GM12891 (cell line): Measurements from ENCODE around the gene DDX56.

ENCODE experiments used
- DNase-seq: peaks from one replicate; pipeline ENCODE4 v3.0.0; 2011; ENCODE audit warnings: low spot score; ENCODE audit not compliant: insufficient read length
- FAIRE-seq: peaks from 2 replicates; lab custom pipeline; 2011; peaks lifted over from hg19 to GRCh38; lab: Jason Lieb, UNC
- PAX5 ChIP-seq: IDR thresholded peaks from 2 replicates; pipeline ENCODE4 v1.6.1; 2011; ENCODE audit warnings: low read length, moderate library complexity, mild to moderate bottlenecking; ENCODE audit not compliant: insufficient read depth, severe bottlenecking
- POLR2A ChIP-seq: IDR thresholded peaks from 2 replicates; pipeline ENCODE4 v1.6.1; 2011; ENCODE audit warnings: low read depth, low read length, control low read depth
- POLR2AphosphoS5 ChIP-seq: IDR thresholded peaks from 2 replicates; pipeline ENCODE4 v1.6.1; 2011; ENCODE audit warnings: low read depth, low read length, control low read depth
- POU2F2 ChIP-seq: IDR thresholded peaks from 2 replicates; pipeline ENCODE4 v1.6.1; 2011; ENCODE audit warnings: low read depth, mild to moderate bottlenecking, control low read depth, low read length, moderate library complexity
- SPI1 ChIP-seq: IDR thresholded peaks from 2 replicates; pipeline ENCODE4 v1.6.1; 2011; ENCODE audit warnings: low read depth, low read length, control low read depth
- TAF1 ChIP-seq: IDR thresholded peaks from 2 replicates; pipeline ENCODE4 v1.6.1; 2011; ENCODE audit warnings: low read depth, low read length, control low read depth

Gene DDX56

GRCh38 chr7:44615793-44616192 lies 42.1 kb upstream of the DDX56 start:
- TF ChIP-seq POLR2AphosphoS5 (no peak), SPI1 (no peak), POLR2A (no peak), POU2F2 (no peak), PAX5 (no peak), TAF1 (no peak)
- no peak for FAIRE-seq

GRCh38 chr7:44615149-44615611 lies 41.5 kb upstream of the DDX56 start:
- TF ChIP-seq POLR2AphosphoS5 (no peak), SPI1 (peak; percentile 53)
- FAIRE-seq = peak; percentile 80
- DNase-seq = no peak

More at GRCh38 chr7:44615793-44616192, 42.1 kb upstream of the DDX56 start:
- no peak for DNase-seq

- DNase-seq = no peak
- TF ChIP-seq POU2F2 (no peak), POLR2AphosphoS5 (no peak), TAF1 (no peak), PAX5 (no peak), POLR2A (no peak), SPI1 (no peak)
- FAIRE-seq = no peak
Observed at GRCh38 chr7:44609829-44610228, 36.1 kb upstream of the DDX56 start.

- no peak for TF ChIP-seq POU2F2
- TF ChIP-seq PAX5 = no peak
- no peak for TF ChIP-seq POLR2AphosphoS5
- no peak for TF ChIP-seq POLR2A
- TF ChIP-seq SPI1 = no peak
- no peak for TF ChIP-seq TAF1
- no peak for FAIRE-seq
- DNase-seq = no peak
Observed at GRCh38 chr7:44608916-44609648, 35.4 kb upstream of the DDX56 start.

GRCh38 chr7:44607141-44608068 lies 33.7 kb upstream of the DDX56 start:
- TF ChIP-seq POU2F2 (no peak), POLR2A (no peak), POLR2AphosphoS5 (no peak), TAF1 (no peak), PAX5 (no peak), SPI1 (no peak)
- no peak for FAIRE-seq
- no peak for DNase-seq

GRCh38 chr7:44606341-44607140 lies 32.8 kb upstream of the DDX56 start, which contains the start of gene OGDH:
TSS of gene OGDH (plus strand) at chr7:44606627. CDS start at chr7:44624344, 17,717 bp downstream.
- peak; percentile 97 for FAIRE-seq
- DNase-seq = peak; percentile 94
- TF ChIP-seq POLR2AphosphoS5 (peak; percentile 82), SPI1 (no peak), PAX5 (no peak), POU2F2 (peak; percentile 80), TAF1 (peak; percentile 77), POLR2A (peak; percentile 83)

GRCh38 chr7:44604941-44605340 lies 31.2 kb upstream of the DDX56 start:
- no peak for FAIRE-seq
- DNase-seq = no peak
- TF ChIP-seq POLR2AphosphoS5 (no peak), SPI1 (no peak), TAF1 (no peak), PAX5 (no peak), POLR2A (no peak), POU2F2 (no peak)

- FAIRE-seq (no peak), DNase-seq (no peak)
- no peak for TF ChIP-seq POLR2AphosphoS5
- no peak for TF ChIP-seq TAF1
- TF ChIP-seq POU2F2 = no peak
- TF ChIP-seq SPI1 = no peak
- no peak for TF ChIP-seq PAX5
- TF ChIP-seq POLR2A = no peak
Observed at GRCh38 chr7:44603193-44603592, 29.5 kb upstream of the DDX56 start.

GRCh38 chr7:44602576-44602910 lies 28.8 kb upstream of the DDX56 start:
- TF ChIP-seq POLR2AphosphoS5 (no peak), SPI1 (no peak), POU2F2 (no peak), TAF1 (no peak), PAX5 (no peak), POLR2A (no peak)
- no peak for FAIRE-seq
- no peak for DNase-seq
